GM23338 (cell line): Measurements from ENCODE around the gene GNAT3.

ENCODE experiments used
- CTCF ChIP-seq, 2 experiments: fragments of 200-600 bp in 1 of 2; sonication (generic) in 1 of 2; conservative IDR thresholded peaks; 2 replicates each; pipeline versions ENCODE4 v1.5.1 to v1.6.1; 2016 to 2017; ENCODE audit warnings: antibody characterized with exemption in 2 of 2, low read depth in 2 of 2, mild to moderate bottlenecking in 2 of 2, moderate library complexity in 1 of 2
- JUNB ChIP-seq: IDR thresholded peaks from one replicate; pipeline ENCODE4 v1.6.1; 2016; ENCODE audit warnings: antibody characterized with exemption; ENCODE audit not compliant: unreplicated experiment
- STAT1 ChIP-seq: IDR thresholded peaks from one replicate; pipeline ENCODE4 v1.6.1; 2016; ENCODE audit warnings: antibody characterized with exemption; ENCODE audit not compliant: unreplicated experiment

- TF ChIP-seq JUNB = no peak
- TF ChIP-seq STAT1 = no peak
- no peak for TF ChIP-seq CTCF (conservative IDR thresholded peaks at IDR 0.05; ENCODE audit: low read depth in 2 of 2)
These were observed 23.0 kb downstream of the GNAT3 start for GRCh38 chr7:80488851-80489370.
